K562 treated with DMSO at 1 percent for 48 hours (cell line): ENCODE measurements around the gene RTN3. TPM values are rescaled to one million over a fixed set of nuclear protein-coding genes. Genes with fewer than 3 reads are reported as not detected.

Experiments used
- total RNA-seq: library from RNA; unstranded; fragments of 300-600 nt; gene quantifications from 2 replicates; pipeline ENCODE4 v1.2.3, GENCODE V29; 2022; ENCODE audit warnings: low replicate concordance; ENCODE audit errors: extremely low read depth

RTN3 gene
- not detected in 2 replicates for total RNA-seq

GRCh38 chr11:63681321-63682065 lies at the start of gene RTN3:
Gene RTN3, plus strand, starts transcription at chr11:63681500. Its CDS starts 137 bp downstream, at chr11:63681637.

GRCh38 chr11:63671322-63672155 lies 9.8 kb upstream of the RTN3 start, which contains the start of gene ATL3:
Gene ATL3, minus strand, starts transcription at chr11:63671376. Its CDS starts 41 bp downstream, at chr11:63671335.

GRCh38 chr11:63768237-63769041 lies 87.1 kb downstream of the RTN3 start, which contains the start of gene ZFTA:
Gene ZFTA, minus strand, starts transcription at chr11:63768775. Its CDS starts 153 bp downstream, at chr11:63768622.

Other genes starting within 250 kb of the RTN3 start
- not detected in 2 replicates for gene PLAAT5, start 190.3 kb upstream of the RTN3 start, total RNA-seq
- not detected in 2 replicates for gene LGALS12, start 175.4 kb upstream of the RTN3 start, total RNA-seq
- not detected in 2 replicates for gene PLAAT4, start 144.7 kb upstream of the RTN3 start, total RNA-seq
- gene PLAAT2, start 118.1 kb upstream of the RTN3 start, total RNA-seq: not detected in 2 replicates
- not detected in 2 replicates for gene PLAAT3, start 67.1 kb upstream of the RTN3 start, total RNA-seq
- not detected in 2 replicates for gene ATL3, start 10.1 kb upstream of the RTN3 start, total RNA-seq
- gene ZFTA, start 87.3 kb downstream of the RTN3 start, total RNA-seq: not detected in 2 replicates
- not detected in 2 replicates for gene SPINDOC, start 132.0 kb downstream of the RTN3 start, total RNA-seq
- gene MARK2, start 157.6 kb downstream of the RTN3 start, total RNA-seq: not detected in 2 replicates
- gene RCOR2, start 235.7 kb downstream of the RTN3 start, total RNA-seq: not detected in 2 replicates